NCI-H345 treated with DMSO at 0.1 percent for 48 hours (cell line): ENCODE measurements around the gene LCP1.

ENCODE experiments used
- DNase-seq: peaks from one replicate; lab custom pipeline; 2025; ENCODE audit not compliant: unreplicated experiment; lab: John Stamatoyannopoulos, UW

The LCP1 gene

DNA sequence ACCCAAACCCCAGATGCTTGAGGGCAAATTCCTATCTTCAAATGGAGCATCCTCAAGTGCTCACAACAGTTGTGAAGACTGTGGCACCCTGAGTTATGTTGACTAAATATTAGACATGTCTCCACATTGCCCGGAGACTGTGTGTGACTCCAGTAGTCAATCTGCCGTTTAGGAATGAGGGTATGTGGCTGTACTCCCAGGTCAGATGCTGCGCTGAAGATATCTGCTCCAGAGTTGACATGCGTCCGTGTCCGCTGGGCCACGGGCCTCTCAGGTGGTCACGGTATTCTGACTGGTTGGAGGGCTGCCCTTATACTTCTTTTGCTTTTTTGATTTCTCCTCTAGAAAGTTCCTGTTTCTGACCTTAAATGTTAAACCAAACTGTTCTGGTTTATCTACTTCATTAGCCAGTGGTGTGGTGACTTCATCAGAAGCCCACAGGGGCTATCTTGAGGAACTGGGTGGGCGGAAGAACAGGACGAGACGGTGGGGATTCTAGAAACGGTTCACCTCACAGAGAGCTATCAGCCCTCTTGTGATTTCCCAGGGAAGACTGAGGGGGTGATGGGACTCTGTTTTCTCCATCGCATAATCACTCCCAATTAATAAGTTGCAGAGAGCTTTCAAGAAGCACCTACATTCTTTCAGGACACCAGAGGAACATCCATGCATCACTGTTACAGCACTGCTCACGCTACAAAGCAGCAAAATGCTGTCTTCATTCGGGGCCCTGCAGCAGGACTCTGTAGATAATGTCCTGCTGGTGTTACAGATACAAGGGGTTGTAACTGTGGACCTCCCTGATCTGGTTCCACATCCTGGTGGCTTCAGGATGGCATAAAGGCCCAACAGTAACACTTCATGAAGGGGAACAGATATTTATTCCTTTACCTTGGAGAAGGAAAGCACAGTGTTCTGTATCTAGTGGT, 1.3 kb upstream of the LCP1 start:
- DNase-seq = no peak

DNA sequence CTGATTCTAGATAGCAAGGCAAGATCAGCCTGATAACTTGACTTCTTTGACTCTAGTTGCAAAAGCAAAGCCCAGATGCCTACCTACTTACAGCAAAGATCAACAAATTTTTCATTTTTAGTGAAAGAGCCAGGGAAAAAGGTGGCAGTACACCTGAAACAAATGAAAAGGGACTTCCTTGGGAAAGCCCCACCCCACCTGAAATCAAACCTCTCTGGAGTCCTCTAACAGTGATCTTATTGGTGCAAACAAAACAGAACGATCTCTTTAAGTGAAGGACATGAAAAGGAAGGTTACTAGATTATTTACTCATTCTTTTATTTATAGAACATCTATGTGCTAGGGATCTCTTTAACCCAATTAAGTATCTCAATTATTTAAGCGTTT, 507 bp upstream of the LCP1 start:
- no peak for DNase-seq

DNA sequence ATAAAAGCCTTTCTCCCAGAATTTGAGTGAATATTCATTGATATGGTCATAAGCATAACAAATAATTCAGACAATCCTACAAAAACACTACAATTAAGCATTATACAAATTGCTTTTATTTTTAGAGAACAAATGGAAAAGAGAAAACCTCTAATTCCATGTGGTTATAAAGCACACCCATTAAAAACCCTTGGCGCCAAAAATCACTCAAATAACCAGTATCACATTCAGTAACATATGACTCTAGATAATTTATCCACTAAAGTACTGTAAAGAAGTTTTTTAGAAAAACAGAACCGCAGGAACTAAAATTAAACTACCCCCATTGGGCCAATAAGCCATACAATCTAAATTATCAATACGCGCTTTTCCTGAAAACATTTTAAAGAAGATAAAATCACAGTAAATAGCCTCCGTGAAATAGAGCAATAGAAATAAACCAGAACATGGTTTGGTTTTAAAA, 569 bp downstream of the LCP1 start:
- no peak for DNase-seq

DNA sequence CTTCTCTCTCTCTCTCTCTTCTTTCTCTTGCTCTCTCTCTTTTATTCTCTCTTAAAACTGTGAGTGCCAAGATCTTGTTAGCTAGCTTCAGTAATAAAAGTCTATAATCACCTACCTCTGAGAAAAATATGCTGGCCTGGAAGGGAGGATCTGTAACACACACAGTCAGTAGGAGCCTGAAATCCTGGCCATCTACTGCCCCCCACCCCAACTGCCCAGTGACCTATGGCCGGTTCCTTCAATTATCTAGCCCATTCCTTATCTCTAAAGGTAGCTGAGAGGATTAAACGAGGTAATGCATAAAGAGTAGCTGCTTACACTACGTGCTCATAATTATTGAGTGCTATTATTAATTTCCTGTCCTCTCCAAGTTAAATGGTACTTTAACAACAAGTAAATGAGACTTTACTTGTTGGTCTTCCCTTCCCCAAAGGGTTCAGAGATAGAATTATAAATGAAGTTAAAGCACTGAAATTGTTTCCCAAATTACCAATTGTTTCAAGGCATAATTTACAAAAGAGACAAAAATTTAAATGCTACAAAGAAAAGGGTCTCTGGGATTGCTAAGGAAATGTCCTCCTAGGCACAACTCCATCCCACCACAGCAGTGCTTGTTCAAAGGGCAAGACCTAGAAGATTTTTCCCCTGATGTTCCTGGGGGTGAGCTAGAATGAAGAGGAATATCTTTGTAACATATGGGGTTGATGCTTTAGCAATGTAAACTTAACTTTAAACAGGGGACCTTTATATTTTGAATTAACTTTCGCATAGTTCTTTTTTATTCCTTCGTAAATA, 1.8 kb downstream of the LCP1 start:
- no peak for DNase-seq

DNA sequence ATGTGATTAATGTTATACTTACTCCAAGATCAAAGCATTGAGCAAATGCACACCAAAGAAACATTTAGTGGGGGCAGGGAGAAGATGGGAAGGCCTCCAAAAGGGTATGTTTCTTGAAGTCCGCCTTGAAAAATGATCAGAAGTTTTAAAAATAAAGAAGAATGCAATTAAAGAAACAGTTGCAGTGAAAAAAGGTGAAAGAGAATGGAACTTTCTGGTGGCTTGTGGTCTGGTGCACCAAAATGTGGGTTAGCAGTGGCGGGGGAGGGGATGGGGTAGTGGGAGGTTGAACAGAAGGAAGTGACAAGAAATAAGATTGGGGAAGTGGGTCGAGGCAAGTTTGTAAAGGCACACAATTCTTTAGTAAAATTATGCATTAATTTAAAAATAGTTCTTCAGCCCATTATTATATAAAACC, 2.5 kb downstream of the LCP1 start:
- DNase-seq = no peak

DNA sequence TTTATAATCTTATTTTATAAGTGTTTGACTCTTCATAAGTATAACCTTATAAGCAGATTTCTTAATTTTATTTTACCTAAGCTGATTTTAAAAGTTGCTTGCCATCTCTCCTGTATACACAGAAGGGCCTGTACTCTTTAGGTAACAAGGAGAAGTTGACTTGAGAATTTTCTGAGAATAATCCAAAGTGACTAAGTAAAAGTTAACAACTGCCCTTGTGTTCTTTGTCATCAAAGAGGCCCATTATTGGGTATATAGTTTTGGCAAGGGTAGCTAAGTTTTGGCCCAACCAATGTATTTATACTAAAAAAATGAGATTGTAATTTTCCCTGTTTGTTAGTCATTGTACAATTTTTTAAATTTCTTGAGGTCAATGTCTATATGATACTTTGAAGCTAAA, 3.2 kb downstream of the LCP1 start:
- no peak for DNase-seq

DNA sequence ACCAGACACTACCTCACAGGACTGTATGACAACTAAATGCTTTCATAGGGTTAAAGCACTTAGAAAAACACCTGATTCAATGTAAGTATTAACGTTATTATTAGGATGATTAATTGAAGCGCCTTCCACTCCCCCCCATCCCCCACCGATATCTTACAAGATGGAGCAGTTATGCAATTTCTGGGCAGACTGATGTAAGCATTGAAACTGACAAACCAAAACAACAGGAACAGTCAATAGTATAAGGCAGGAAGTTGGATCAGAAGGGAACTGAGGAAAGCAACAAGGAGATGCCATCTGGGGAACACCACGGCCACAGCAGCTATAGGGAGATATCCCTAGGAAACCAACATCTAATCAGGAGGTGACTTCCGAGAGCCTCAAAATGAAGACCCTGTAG, 3.8 kb downstream of the LCP1 start:
- no peak for DNase-seq

DNA sequence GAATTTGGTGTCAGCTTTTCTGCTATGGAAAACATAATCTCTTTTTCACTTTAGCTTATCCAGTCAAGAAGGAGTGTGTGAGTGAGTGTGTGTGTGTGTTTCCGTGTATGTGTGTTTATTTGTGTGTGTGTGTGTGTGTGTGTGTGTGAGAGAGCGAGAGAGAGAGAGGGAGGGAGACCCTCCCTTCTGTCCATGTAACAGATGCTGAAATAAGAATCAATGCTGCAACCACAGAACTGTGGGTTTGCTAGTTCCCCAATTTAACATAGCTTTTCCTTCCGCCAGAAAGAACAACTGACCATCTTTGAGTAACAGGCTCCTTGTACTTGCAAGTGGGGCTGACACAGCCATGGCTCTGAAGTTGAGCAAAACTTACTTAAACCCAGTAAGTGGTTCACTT, 5.2 kb downstream of the LCP1 start:
- no peak for DNase-seq

DNA sequence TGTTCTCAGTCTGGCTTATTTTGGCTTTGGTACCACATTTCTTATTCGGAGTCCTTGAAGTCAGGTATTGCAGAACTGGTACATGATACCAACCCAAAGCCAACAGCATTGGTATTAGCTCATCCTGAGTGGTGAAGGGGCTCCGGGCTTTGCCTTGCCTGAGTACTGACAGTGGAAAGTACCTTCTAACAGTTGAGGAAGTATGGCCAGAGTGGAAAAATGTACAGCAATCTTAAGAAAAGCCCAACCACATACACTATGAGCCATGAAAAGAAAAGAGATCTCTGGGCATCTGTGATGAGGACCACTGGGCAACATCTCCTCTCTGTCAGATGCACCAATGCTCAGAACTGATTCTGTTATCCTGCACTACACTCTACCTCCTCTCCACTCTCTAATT, 8.3 kb downstream of the LCP1 start:
- no peak for DNase-seq

DNA sequence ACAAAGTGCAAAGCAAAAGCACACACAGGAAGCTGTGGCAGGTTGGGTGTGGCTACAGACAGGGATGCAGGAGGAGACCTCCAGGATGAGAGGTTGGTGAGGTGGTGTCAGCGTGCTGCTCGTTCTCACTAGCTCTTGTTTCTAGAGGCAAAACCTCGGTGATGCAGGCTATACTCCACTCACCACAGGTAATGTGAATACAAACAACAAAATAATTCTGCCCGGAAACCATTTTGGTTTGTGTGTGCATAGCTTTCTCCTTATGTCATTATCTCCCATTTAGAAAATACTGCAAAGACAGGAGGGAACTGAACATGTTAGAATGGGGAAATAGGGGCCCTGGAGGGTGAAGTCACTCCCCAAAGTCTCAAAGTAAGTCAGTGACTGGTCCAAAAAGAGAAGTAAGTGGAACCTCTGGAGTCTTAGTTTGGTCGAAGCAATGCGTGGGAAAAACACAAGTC, 9.4 kb downstream of the LCP1 start:
- DNase-seq = no peak

DNA sequence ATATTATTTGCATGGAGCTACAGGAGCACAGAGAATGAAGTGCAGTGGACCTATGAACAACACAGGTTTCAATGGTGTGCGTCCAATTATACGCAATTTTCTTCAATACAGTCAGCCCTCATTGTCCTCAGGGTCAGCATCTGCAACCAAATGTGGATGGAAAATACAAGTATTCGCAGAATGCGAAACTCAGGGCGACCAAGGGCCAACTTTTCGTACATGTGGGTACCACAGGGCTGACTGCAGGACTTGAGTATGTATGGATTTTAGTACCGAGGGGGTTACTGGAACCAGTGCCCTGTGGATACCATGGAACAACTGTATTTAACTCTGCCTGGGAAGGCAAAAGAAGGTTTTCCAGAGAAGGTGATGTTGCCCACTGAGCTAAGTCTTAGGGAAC, 10.2 kb downstream of the LCP1 start:
- no peak for DNase-seq

DNA sequence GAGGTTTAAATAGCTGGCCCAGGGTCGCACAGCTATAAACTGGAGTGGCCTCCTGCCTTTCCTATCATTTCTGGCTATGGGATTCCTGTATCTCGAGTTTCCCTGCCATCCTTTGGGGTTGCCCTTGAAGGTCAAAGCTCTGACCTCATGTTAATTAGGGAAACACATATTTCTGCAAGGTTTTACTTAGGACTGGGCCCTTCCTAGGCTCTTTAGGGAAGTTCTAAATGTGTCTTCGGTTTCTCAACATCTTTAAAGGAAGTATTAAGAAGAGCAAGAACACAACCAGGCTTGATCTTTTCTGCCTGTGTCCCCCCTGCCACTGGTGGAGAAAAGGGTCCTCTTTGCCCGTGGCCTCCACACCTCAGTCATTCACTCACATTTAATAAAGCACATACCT, 10.8 kb downstream of the LCP1 start:
- DNase-seq = no peak

DNA sequence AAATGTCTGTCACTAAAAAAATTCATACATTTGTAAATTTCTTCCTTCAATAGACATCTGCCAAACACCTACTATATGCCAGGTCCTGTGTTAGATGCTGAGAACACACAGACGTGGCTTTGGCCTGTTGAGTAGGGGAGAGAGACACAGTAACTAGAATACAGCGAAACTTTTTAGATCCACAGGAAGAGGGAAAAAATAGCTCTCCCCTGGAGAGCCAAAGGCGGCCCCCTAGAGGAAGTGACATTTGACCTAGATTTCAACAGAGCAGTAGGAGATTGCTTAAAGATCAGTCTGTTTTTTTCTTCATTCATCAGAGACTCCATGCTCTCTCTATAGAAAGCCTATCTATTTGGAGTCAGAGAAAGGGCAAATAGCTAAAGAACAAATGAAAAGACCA, 11.3 kb downstream of the LCP1 start:
- DNase-seq = no peak

DNA sequence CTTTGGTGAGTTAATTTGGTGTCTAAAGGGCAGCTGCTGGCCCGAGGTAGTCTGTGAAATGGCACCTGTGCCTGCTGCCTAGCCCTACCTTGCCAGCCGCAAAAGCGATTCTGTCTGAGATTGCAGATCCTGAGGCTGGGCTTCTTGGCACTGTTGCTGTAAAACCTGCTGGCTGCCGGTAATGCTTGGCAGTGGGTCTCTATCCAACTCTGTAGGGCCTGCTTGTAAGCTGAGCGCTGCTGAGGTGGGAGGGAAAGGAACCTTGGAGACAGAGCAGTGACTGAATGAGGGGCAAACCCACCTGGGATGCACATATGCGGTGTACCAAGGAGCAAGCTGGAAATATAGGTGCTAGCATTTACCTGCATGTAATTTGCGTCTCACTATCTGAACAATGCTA, 11.7 kb downstream of the LCP1 start:
- DNase-seq = no peak

DNA sequence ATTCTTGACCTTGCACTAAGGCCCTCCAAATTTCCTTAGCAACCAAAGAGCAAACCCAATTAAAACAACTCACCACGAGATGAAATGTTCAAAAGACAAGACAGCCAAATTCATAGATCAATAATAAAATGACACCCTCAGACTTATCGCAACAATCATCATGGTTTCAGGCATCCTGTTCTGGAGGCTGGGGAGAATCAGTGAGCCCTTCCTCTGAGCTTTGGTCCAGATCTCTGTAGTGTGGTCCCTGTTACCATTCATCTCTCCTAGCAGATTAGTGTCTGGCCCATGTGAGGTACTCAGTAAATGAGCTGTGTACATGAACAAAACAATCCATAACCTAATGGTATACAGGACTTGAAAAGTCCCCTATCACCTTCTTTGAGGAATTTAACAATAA, 12.2 kb downstream of the LCP1 start:
- DNase-seq = no peak

DNA sequence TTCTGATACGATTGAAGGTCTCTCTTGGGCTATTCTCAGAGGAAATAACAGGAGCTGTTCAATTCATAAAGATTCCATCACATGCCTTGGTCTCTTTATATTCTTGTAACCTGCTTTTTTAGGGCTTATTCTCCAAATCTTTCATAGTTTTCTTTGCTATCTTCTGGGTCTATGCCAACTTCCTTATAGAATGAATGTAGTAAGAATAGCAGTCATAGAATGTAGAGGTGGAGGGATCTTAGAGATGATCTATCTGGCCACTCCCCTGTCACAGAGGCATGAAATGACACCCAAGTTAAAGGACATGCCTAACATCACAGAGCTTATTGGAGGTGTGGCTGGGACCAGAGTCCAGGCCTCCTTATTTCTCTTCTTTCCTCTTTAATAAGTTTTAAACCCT, 13.2 kb downstream of the LCP1 start:
- DNase-seq = no peak

DNA sequence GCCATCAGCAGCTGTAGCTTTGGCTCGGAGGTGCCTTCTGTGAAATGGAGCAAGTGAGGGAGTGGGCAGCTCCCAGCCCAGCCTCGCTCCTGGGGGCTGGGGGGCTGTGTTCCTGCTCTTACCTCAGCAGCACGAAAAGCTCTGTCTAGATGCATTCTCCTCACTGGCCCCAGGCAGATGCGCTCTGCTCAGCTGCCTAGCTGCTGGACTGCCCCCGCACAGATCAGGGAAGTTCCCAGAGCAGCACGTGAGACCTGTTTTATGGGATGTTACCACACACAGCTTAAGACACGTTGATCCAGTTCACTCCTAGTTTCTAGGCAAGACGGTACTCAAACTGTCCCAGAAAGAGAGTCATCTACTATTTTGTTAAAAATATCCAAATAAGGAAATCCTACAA, 13.6 kb downstream of the LCP1 start:
- DNase-seq = no peak

DNA sequence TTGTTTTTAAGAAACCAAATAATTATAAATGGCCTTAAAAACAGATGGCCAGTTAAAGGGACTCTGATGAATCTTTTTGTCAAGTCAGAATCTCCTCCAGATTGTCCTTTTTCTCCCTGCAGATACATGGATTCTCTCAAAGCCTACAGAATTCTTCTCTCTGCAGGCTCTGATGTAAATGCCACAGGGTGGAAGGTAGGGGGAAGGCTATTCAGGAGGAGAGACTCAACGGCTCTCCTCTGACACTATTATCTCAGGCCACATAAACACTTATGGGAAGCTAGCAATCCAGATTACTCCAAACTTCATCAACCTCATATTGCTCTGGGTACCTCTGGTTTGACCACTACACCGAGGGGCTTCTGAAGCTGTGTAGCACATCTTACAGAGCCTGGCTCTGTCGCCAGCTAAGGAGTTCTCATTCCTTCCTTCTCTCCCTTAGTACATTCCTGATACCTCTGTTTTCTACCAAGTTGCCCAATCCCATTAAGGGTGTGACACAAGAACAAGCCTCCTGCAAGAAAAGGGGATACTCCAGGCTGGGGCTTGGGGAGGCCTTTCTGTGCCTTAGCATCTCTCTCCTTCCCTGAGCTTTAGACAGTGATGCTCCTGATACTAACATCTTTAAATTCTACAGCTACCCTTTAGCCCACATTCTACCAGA, 14.9 kb downstream of the LCP1 start:
- DNase-seq = no peak

DNA sequence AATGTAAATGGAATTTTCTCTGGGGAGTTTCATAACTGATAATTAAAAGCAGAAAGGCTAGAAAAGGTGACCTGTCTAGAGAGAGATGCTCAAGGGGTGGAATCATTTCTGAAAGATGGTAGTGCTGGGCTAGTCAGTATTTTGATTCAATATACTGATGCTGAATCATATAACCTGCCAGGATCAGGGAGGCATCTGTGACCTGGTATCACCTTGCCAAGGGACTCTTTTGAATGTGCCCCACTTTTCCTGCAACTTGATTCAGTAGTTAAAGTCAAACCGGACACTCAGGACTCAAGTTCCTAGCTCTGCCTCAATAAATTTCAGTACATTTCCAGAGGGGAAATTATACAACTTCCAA, 15.8 kb downstream of the LCP1 start:
- DNase-seq = no peak

DNA sequence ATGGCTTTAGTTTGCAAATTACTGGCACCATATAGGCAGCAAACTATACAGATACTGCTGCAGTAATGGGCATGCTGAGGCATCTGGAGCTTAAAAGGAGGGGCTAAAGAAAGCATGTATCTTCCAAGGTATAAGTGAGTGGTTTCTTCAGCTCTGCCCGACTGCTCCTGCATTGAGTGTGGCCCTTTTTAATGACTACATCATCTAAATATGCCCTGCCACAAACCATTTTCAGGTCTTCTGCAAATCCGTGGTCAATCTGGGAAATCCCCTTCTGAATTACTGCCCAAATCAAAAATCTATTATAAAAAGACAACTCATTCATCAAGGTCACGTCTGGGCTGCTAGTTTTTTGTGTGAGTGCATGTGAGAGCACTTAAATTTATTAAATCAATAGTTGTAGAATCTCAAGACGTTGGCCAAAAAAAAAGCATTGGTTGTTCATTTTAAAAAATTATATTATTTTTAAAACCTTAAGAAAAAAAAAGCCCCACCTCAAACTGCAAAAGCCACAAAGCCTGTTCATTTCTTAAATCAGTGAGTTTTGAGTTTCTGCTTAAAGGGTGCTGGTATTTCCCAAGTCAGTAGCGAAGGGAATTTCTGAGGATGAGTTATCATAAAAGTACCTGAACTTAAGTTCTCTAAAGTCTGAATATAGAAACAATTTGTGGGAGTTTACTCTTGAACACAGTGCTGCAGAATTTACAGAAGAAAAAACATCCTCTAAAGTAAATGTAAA, 16.3 kb downstream of the LCP1 start:
- no peak for DNase-seq

DNA sequence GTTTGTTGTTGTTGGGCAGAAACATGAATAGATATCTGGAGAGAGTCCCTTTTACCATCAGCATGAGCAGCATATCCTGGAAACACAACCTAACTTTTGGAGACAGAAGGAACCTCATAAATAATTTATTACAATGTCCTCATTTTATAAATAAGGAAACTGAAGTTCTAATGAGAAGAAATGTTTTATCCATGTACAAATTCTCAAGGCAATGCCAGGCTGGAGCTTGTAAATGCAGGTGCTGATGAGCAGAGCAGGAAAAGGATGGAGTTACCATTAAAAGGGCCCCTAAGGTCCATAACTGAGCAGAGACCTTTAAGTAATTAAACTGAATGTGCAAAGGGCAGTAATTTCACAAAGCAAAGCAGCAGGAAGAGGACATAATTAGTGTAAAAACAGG, 17.3 kb downstream of the LCP1 start:
- no peak for DNase-seq
